Caco-2 (cell line): ENCODE measurements around the gene SHROOM3. TPM values are rescaled to one million over a fixed set of nuclear protein-coding genes. Genes with fewer than 3 reads are reported as not detected.

Experiments used
- BruUV-seq: library from RNA; stranded (reverse); fragments of 400-500 nt; replicated peaks from 2 replicates; lab custom pipeline; 2021; lab: Mats Ljungman, UMichigan
- CTCF ChIA-PET: fragments of 300-600 bp; sonication (Branson Sonifier 250); formaldehyde crosslinking; loops from one replicate; lab custom pipeline; 2022; ENCODE audit warnings: antibody characterized with exemption; lab: Charles Lee
- POLR2A ChIA-PET: fragments of 300-600 bp; sonication (Branson Sonifier 250); formaldehyde crosslinking; loops from one replicate; lab custom pipeline; 2022; ENCODE audit warnings: antibody characterized with exemption; lab: Charles Lee
- DNase-seq, 2 experiments: peaks; one replicate each; pipeline versions ENCODE4 v3.0.0 to v3.0.0-alpha.2; 2020 to 2022
- H3K27me3 ChIP-seq: replicated peaks from 2 replicates; pipeline ENCODE4 v1.6.0; 2011; ENCODE audit warnings: low read length; ENCODE audit not compliant: control insufficient read depth, insufficient read depth
- H3K36me3 ChIP-seq: 2 replicates; pipeline ENCODE4 v1.5.1; 2011; ENCODE audit warnings: low read length; ENCODE audit not compliant: control insufficient read depth, insufficient read depth
- H3K4me1 ChIP-seq: fragments of 250-450 bp; sonication (Bioruptor Pico); 2 replicates; pipeline ENCODE4 v1.5.1; 2020; ENCODE audit warnings: mild to moderate bottlenecking
- H3K4me3 ChIP-seq: 2 replicates; pipeline ENCODE4 v1.5.1; 2011; ENCODE audit warnings: low read depth, mild to moderate bottlenecking, control low read depth, low read length
- H3K9me3 ChIP-seq: fragments of 250-450 bp; sonication (Bioruptor Pico); 2 replicates; pipeline ENCODE4 v1.5.1; 2020; ENCODE audit warnings: mild to moderate bottlenecking, moderate library complexity
- H3K27ac Mint-ChIP-seq: one replicate; pipeline ENCODE4 v1.8.0; 2022; ENCODE audit warnings: mixed read lengths; ENCODE audit not compliant: unreplicated experiment
- H3K27me3 Mint-ChIP-seq: one replicate; pipeline ENCODE4 v1.8.0; 2022; ENCODE audit warnings: mixed read lengths; ENCODE audit not compliant: insufficient read depth, unreplicated experiment
- H3K36me3 Mint-ChIP-seq: one replicate; pipeline ENCODE4 v1.8.0; 2022; ENCODE audit warnings: mild to moderate bottlenecking, mixed read lengths; ENCODE audit not compliant: insufficient read depth, unreplicated experiment
- H3K4me1 Mint-ChIP-seq: one replicate; pipeline ENCODE4 v1.8.0; 2022; ENCODE audit warnings: low read depth, mixed read lengths; ENCODE audit not compliant: unreplicated experiment
- H3K4me3 Mint-ChIP-seq: one replicate; pipeline ENCODE4 v1.8.0; 2022; ENCODE audit warnings: mild to moderate bottlenecking, moderate library complexity, mixed read lengths; ENCODE audit not compliant: unreplicated experiment
- H3K9me3 Mint-ChIP-seq: one replicate; pipeline ENCODE4 v1.8.0; 2022; ENCODE audit warnings: mixed read lengths; ENCODE audit not compliant: unreplicated experiment
- CTCF ChIP-seq, 2 experiments: fragments of 200-600 bp in 1 of 2; IDR thresholded peaks; 1 replicate in 1 of 2; 2 replicates in 1 of 2; pipeline versions ENCODE4 v1.5.1 to v1.8.0; 2011 to 2022; ENCODE audit warnings: antibody characterized with exemption in 1 of 2, control low read depth in 1 of 2, inconsistent platforms in 1 of 2, low read depth in 1 of 2, low read length in 1 of 2, mild to moderate bottlenecking in 1 of 2, moderate library complexity in 1 of 2; ENCODE audit not compliant: insufficient read depth in 1 of 2, severe bottlenecking in 1 of 2, unreplicated experiment in 1 of 2
- intact Hi-C: fragments of 100-400 bp; cut with micrococcal nuclease; formaldehyde crosslinking; loops from one replicate; pipeline ENCODE4 v1.10.0; 2022; ENCODE audit not compliant: unreplicated experiment
- total RNA-seq: library from RNA; stranded (reverse); gene quantifications from 2 replicates; pipeline ENCODE4 v1.2.3, GENCODE V29; 2022

SHROOM3 gene
- total RNA-seq, 1 experiment from 2014 or later: 16.3 TPM

GRCh38 chr4:76407440-76408119 lies 27.4 kb upstream of the SHROOM3 start:
- Mint-ChIP-seq H3K4me3 (no peak overlapping the region), H3K27ac (no peak overlapping the region), H3K9me3 (no peaks in the 10 kb centered on the region), H3K36me3 (no peaks in the 10 kb centered on the region), H3K4me1 (no peaks in the 10 kb centered on the region), H3K27me3 (peaks cover 23% of the 10 kb centered on the region)
- no peak for TF ChIP-seq CTCF (IDR thresholded peaks at IDR 0.05; ENCODE audit: insufficient read depth in 1 of 2, low read depth in 1 of 2, low read length in 1 of 2, severe bottlenecking in 1 of 2, unreplicated experiment in 1 of 2)
- ChIA-PET POLR2A (no interaction called here), CTCF (no interaction called here)
- Histone ChIP-seq H3K36me3 (no peaks in the 10 kb centered on the region), H3K27me3 (no peaks in the 10 kb centered on the region), H3K9me3 (no peaks in the 10 kb centered on the region), H3K4me1 (0 out of 2 replicates have a peak, but pooled peaks cover 3% of the 10 kb centered on the region), H3K4me3 (no peak overlapping the region)
- intact Hi-C loops: no loop called here
- BruUV-seq: no TSS peak
- DNase-seq: no peak

- H3K27me3 ChIP-seq: no peaks in the 10 kb centered on the region
- Mint-ChIP-seq H3K9me3 (no peaks in the 10 kb centered on the region), H3K4me3 (no peak overlapping the region), H3K4me1 (no peaks in the 10 kb centered on the region), H3K27ac (no peak overlapping the region), H3K36me3 (no peaks in the 10 kb centered on the region), H3K27me3 (peaks cover 4% of the 10 kb centered on the region)
- no peak overlapping the region for H3K4me3 ChIP-seq
- ChIA-PET CTCF (interaction anchor here (0.9 kb wide), 1 partner anchor 33 kb away, joined by 3 read pairs; no protein-coding TSS in a partner anchor), POLR2A (no interaction called here)
- DNase-seq: no peak
- intact Hi-C loops: no loop called here
- H3K36me3 ChIP-seq: no peaks in the 10 kb centered on the region
- no peaks in the 10 kb centered on the region for H3K9me3 ChIP-seq
- TF ChIP-seq CTCF (IDR thresholded peaks at IDR 0.05; ENCODE audit: insufficient read depth in 1 of 2, low read depth in 1 of 2, low read length in 1 of 2, severe bottlenecking in 1 of 2, unreplicated experiment in 1 of 2): no peak
- 0 out of 2 replicates have a peak, but pooled peaks cover 3% of the 10 kb centered on the region for H3K4me1 ChIP-seq
- BruUV-seq: no TSS peak
These were observed 24.4 kb upstream of the SHROOM3 start for GRCh38 chr4:76410636-76411035.

DNA sequence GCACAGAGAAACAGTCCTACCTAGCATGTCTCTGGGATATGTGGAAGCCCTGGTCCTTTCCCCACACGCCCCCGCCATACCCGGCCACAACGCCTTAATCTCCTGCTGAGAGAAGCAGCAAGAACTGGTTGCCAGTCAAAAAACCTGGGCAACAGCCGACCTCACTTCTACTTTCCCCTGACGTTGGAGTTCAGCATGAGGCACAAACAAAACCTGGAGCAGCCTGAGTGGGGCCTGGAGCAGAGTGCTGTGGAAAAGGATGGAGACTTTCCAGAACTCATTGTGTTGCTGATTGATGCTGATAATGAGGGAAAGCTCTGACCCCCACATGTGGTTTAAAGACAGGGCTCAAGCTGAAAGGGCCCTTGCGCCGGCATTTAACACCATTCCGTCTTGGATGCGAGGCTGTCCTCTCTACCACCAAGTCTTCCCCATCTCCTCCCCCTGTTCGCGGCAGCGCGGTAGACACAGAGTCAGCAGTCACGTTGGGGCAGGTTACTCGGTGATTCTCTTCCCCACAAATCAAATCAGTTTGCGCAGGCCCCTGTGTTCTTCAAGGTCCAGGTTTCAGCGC lies 14.8 kb upstream of the SHROOM3 start:
- H3K27ac Mint-ChIP-seq: peak overlapping the region; percentile 17
- CTCF ChIA-PET: interaction anchor here (1.0 to 1.5 kb wide), 2 partner anchors 42 to 240 kb away, joined by 3 to 7 read pairs; no protein-coding TSS in a partner anchor
- H3K9me3 ChIP-seq: no peaks in the 10 kb centered on the region
- no peaks in the 10 kb centered on the region for H3K27me3 Mint-ChIP-seq
- H3K36me3 ChIP-seq: no peaks in the 10 kb centered on the region
- H3K4me3 ChIP-seq: peak overlapping the region; percentile 50
- no peak for DNase-seq
- BruUV-seq: TSS peak; percentile 53
- H3K9me3 Mint-ChIP-seq: no peaks in the 10 kb centered on the region
- no peaks in the 10 kb centered on the region for H3K27me3 ChIP-seq
- POLR2A ChIA-PET: no interaction called here
- TF ChIP-seq CTCF (IDR thresholded peaks at IDR 0.05; ENCODE audit: insufficient read depth in 1 of 2, low read depth in 1 of 2, low read length in 1 of 2, severe bottlenecking in 1 of 2, unreplicated experiment in 1 of 2): no peak
- no peaks in the 10 kb centered on the region for H3K4me1 ChIP-seq
- H3K4me3 Mint-ChIP-seq: peak overlapping the region; percentile 92
- intact Hi-C loops: no loop called here
- no peaks in the 10 kb centered on the region for H3K36me3 Mint-ChIP-seq
- peaks cover 14% of the 10 kb centered on the region for H3K4me1 Mint-ChIP-seq
